Neural cell (in vitro differentiated cells): ENCODE data around the gene MARCHF4. TPM values are rescaled to one million over a fixed set of nuclear protein-coding genes. Genes with fewer than 3 reads are reported as not detected.

Source experiments
- H2AFZ ChIP-seq: fragments of 200-600, 300-800 bp; sonication (generic), shearing (Covaris generic); 2 replicates; pipeline ENCODE4 v1.6.0; 2014; ENCODE audit warnings: low read depth, mild to moderate bottlenecking, antibody characterized with exemption, low read length, moderate library complexity
- H3F3A ChIP-seq: fragments of 200-600 bp; shearing (Covaris generic); 2 replicates; pipeline ENCODE4 v1.6.1; 2016; ENCODE audit warnings: mild to moderate bottlenecking, moderate library complexity, mixed read lengths, antibody characterized with exemption, low read length; ENCODE audit not compliant: insufficient read depth, poor library complexity, severe bottlenecking
- H3K27ac ChIP-seq: fragments of 200-600, 300-800 bp; sonication (generic), shearing (Covaris generic); 2 replicates; pipeline ENCODE4 v1.5.1; 2014; ENCODE audit warnings: mild to moderate bottlenecking, low read length, moderate library complexity
- H3K27me3 ChIP-seq: fragments of 300-800, 200-600 bp; sonication (generic), shearing (Covaris generic); 2 replicates; pipeline ENCODE4 v1.6.0; 2014; ENCODE audit warnings: mild to moderate bottlenecking, low read depth, low read length, moderate library complexity; ENCODE audit not compliant: insufficient read depth
- H3K36me3 ChIP-seq: fragments of 300-800, 200-600 bp; sonication (generic), shearing (Covaris generic); 2 replicates; pipeline ENCODE4 v1.5.1; 2014; ENCODE audit warnings: mild to moderate bottlenecking, antibody characterized with exemption, low read length, moderate library complexity; ENCODE audit not compliant: insufficient read depth
- H3K4me2 ChIP-seq: fragments of 300-800, 200-600 bp; sonication (generic), shearing (Covaris generic); 2 replicates; pipeline ENCODE4 v1.6.0; 2014; ENCODE audit warnings: mild to moderate bottlenecking, low read length
- H3K4me3 ChIP-seq: fragments of 300-800, 200-600 bp; sonication (generic), shearing (Covaris generic); 2 replicates; pipeline ENCODE4 v1.5.1; 2014; ENCODE audit warnings: mild to moderate bottlenecking, low read length, moderate library complexity
- H3K79me2 ChIP-seq: fragments of 200-600 bp; shearing (Covaris generic); replicated peaks from 2 replicates; pipeline ENCODE4 v1.6.0; 2014; ENCODE audit warnings: mild to moderate bottlenecking, low read length, moderate library complexity; ENCODE audit not compliant: insufficient read depth
- H3K9ac ChIP-seq: fragments of 300-800, 200-600 bp; sonication (generic), shearing (Covaris generic); 2 replicates; pipeline ENCODE4 v1.6.1; 2016; ENCODE audit warnings: mild to moderate bottlenecking, low read length, mixed read lengths
- H3K9me2 ChIP-seq: fragments of 200-600 bp; shearing (Covaris generic); 2 replicates; pipeline ENCODE4 v1.6.1; 2016; ENCODE audit warnings: mild to moderate bottlenecking, low read length, mixed read lengths; ENCODE audit not compliant: insufficient read depth
- H3K9me3 ChIP-seq: fragments of 200-600, 300-800 bp; sonication (generic), shearing (Covaris generic); 2 replicates; pipeline ENCODE4 v1.6.1; 2016; ENCODE audit warnings: mild to moderate bottlenecking, mixed run types, low read length, moderate library complexity, mixed read lengths
- H4K20me1 ChIP-seq: fragments of 200-600 bp; shearing (Covaris generic); 2 replicates; pipeline ENCODE4 v1.6.1; 2016; ENCODE audit warnings: mild to moderate bottlenecking, mixed run types; ENCODE audit not compliant: insufficient read depth
- EP300 ChIP-seq: fragments of 450-650 bp; conservative IDR thresholded peaks from 2 replicates; pipeline ENCODE4 v1.6.1; 2014; ENCODE audit warnings: antibody characterized with exemption, mild to moderate bottlenecking, moderate library complexity; ENCODE audit not compliant: poor library complexity, severe bottlenecking
- EZH2 ChIP-seq: fragments of 200-600, 300-800 bp; shearing (Covaris generic), sonication (generic); IDR thresholded peaks from 2 replicates; pipeline ENCODE4 v1.6.1; 2014; ENCODE audit warnings: antibody characterized with exemption, low read length, borderline replicate concordance, mild to moderate bottlenecking; ENCODE audit not compliant: insufficient read depth, poor library complexity, severe bottlenecking
- MXI1 ChIP-seq: fragments of 450-650 bp; conservative IDR thresholded peaks from 2 replicates; pipeline ENCODE4 v1.6.1; 2014; ENCODE audit warnings: antibody characterized with exemption, mild to moderate bottlenecking; ENCODE audit not compliant: poor library complexity, severe bottlenecking
- POLR2AphosphoS5 ChIP-seq: IDR thresholded peaks from 2 replicates; pipeline ENCODE4 v1.6.1; 2012
- RAD21 ChIP-seq: fragments of 450-650 bp; conservative IDR thresholded peaks from 2 replicates; pipeline ENCODE4 v1.6.1; 2014; ENCODE audit warnings: antibody characterized with exemption, mild to moderate bottlenecking, moderate library complexity
- SMC3 ChIP-seq: fragments of 450-650 bp; conservative IDR thresholded peaks from 2 replicates; pipeline ENCODE4 v1.6.1; 2014; ENCODE audit warnings: antibody characterized with exemption, mild to moderate bottlenecking, moderate library complexity; ENCODE audit not compliant: poor library complexity
- TAF1 ChIP-seq: IDR thresholded peaks from 2 replicates; pipeline ENCODE4 v1.6.1; 2012; ENCODE audit warnings: low read depth
- polyA minus RNA-seq: library from RNA; depleted of rRNA, polyadenylated mRNA; stranded (reverse); fragments of >200 nt; gene quantifications from 2 replicates; pipeline ENCODE4 v1.2.3, GENCODE V29; 2014
- polyA plus RNA-seq: library from polyadenylated mRNA; depleted of rRNA; stranded (reverse); fragments of >200 nt; gene quantifications from 2 replicates; pipeline ENCODE4 v1.2.3, GENCODE V29; 2014
- TF ChIP-seq, protein P1 (sequence below): IDR thresholded peaks from 2 replicates; pipeline ENCODE4 v1.6.1; 2012; ENCODE audit warnings: borderline replicate concordance
- TF ChIP-seq, protein P2 (sequence below): fragments of 450-650 bp; IDR thresholded peaks from 2 replicates; pipeline ENCODE4 v1.5.1; 2014; ENCODE audit warnings: antibody characterized with exemption, mild to moderate bottlenecking, moderate library complexity; ENCODE audit not compliant: poor library complexity, severe bottlenecking

Gene MARCHF4, protein sequence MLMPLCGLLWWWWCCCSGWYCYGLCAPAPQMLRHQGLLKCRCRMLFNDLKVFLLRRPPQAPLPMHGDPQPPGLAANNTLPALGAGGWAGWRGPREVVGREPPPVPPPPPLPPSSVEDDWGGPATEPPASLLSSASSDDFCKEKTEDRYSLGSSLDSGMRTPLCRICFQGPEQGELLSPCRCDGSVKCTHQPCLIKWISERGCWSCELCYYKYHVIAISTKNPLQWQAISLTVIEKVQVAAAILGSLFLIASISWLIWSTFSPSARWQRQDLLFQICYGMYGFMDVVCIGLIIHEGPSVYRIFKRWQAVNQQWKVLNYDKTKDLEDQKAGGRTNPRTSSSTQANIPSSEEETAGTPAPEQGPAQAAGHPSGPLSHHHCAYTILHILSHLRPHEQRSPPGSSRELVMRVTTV
- polyA plus RNA-seq (10.1 and 13.0 TPM in 2 replicates), polyA minus RNA-seq (16.3 and 19.0 TPM in 2 replicates)

DNA sequence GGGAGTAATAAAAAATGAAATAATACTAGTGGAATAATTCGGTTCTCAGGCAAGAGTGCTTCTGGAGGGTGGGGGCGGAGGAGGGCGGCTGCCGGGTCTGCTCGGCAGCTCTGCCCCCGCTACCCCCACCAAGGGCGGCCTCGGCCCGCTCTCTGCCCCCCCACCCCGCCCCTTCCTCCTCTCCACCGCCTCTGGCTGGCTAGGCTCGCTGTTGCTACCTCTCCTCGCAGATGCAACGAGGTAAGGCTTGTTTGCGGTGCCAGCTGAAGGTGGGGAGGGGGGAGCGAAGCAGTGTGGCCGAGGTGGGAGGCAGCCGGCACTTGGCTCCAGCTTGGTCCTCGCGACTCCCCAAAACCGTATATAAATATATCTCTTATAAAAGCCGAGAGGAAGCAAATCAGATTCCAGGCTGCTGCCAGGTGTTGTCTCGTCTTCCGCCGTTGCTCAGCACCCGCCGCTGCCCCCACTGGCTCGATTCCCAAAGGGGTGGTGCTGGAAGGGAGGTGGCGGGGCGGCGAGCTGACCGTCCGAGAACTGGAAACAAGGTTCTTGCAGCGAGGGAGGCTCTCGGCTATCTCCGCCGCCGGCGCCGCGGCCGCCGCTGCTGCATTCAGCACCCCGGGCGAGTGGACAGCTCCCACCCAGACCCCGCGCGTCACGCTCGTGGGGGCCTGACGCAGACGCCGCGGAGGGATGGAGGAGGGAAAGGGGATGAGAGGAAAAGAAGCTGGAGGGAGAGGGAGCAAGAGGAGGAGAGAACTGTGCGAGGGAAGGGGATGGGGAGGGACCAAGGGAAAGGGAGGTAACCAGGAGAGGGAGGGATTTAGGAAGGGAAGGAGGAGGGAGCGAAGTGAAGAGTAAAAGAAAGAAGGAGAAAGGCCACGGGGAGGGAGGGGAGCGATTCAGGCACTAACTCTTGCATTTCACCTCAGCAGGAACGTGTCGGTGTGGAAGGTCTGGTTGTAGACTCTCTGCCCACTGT, at the start of gene MARCHF4:
Gene MARCHF4 (minus strand): TSS at position 763 of the 982 bp plus-strand sequence. CDS start 2,223 bp downstream, outside the sequence.
- peak within 1 kb of the TSS; percentile 72 for H3K27ac ChIP-seq
- peak within 1 kb of the TSS; percentile 84 for H3K4me2 ChIP-seq
- peaks cover 7% of the 10 kb centered on the region for H3K79me2 ChIP-seq
- TF ChIP-seq EP300 (no peak), POLR2AphosphoS5 (peak; percentile 72), MXI1 (peak; percentile 62), SMC3 (peak; percentile 47), RAD21 (no peak)
- TF ChIP-seq, protein P1, sequence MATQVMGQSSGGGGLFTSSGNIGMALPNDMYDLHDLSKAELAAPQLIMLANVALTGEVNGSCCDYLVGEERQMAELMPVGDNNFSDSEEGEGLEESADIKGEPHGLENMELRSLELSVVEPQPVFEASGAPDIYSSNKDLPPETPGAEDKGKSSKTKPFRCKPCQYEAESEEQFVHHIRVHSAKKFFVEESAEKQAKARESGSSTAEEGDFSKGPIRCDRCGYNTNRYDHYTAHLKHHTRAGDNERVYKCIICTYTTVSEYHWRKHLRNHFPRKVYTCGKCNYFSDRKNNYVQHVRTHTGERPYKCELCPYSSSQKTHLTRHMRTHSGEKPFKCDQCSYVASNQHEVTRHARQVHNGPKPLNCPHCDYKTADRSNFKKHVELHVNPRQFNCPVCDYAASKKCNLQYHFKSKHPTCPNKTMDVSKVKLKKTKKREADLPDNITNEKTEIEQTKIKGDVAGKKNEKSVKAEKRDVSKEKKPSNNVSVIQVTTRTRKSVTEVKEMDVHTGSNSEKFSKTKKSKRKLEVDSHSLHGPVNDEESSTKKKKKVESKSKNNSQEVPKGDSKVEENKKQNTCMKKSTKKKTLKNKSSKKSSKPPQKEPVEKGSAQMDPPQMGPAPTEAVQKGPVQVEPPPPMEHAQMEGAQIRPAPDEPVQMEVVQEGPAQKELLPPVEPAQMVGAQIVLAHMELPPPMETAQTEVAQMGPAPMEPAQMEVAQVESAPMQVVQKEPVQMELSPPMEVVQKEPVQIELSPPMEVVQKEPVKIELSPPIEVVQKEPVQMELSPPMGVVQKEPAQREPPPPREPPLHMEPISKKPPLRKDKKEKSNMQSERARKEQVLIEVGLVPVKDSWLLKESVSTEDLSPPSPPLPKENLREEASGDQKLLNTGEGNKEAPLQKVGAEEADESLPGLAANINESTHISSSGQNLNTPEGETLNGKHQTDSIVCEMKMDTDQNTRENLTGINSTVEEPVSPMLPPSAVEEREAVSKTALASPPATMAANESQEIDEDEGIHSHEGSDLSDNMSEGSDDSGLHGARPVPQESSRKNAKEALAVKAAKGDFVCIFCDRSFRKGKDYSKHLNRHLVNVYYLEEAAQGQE: peak; percentile 96
- TF ChIP-seq, protein P2, sequence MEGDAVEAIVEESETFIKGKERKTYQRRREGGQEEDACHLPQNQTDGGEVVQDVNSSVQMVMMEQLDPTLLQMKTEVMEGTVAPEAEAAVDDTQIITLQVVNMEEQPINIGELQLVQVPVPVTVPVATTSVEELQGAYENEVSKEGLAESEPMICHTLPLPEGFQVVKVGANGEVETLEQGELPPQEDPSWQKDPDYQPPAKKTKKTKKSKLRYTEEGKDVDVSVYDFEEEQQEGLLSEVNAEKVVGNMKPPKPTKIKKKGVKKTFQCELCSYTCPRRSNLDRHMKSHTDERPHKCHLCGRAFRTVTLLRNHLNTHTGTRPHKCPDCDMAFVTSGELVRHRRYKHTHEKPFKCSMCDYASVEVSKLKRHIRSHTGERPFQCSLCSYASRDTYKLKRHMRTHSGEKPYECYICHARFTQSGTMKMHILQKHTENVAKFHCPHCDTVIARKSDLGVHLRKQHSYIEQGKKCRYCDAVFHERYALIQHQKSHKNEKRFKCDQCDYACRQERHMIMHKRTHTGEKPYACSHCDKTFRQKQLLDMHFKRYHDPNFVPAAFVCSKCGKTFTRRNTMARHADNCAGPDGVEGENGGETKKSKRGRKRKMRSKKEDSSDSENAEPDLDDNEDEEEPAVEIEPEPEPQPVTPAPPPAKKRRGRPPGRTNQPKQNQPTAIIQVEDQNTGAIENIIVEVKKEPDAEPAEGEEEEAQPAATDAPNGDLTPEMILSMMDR: peak; percentile 17
- no peaks in the 10 kb centered on the region for H4K20me1 ChIP-seq
- no peaks in the 10 kb centered on the region for H3K9me3 ChIP-seq
- peaks cover 4% of the 10 kb centered on the region for H3F3A ChIP-seq
- H3K9ac ChIP-seq: peak within 1 kb of the TSS; percentile 85
- H3K27me3 ChIP-seq: no peaks in the 10 kb centered on the region
- no peaks in the 10 kb centered on the region for H3K9me2 ChIP-seq
- H2AFZ ChIP-seq: peak within 1 kb of the TSS; percentile 96
- no peaks in the 10 kb centered on the region for H3K36me3 ChIP-seq
- peak within 1 kb of the TSS; percentile 95 for H3K4me3 ChIP-seq

DNA sequence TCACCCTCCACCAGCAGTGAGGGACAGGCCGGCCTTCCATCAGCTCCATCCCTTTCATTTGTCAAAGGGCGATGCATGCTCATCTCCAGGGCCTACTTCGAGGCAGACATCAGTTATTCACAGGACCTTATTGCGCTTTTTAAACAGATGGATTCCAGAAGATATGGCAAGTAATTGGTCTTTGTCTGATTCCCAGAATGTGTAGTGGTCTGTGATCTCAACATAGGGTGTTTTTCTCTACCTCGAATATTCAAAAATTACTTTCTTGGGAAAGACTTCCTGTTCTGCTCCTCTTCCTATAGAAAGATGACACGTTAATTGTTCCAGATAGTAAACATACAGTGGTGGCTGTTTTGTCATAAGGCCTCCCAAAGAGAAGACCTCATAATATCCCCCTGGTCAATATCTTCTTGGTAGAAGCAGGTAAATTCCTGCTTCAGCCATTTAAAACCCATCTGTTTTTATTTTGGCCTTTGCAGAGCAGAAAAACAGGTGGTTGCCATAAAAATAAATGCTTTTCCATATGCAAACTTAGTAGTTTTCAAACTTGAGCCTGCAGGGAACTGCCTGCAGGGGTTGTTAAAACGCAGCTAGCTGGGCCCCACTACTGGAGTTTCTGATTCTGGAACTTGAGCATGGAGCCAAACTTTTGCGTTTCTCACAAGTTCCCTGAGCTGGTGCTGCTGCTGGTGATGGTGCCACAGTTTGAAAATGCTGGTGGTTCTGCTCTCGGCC, 48.3 kb upstream of the MARCHF4 start:
- no peaks in the 10 kb centered on the region for H3K79me2 ChIP-seq
- H4K20me1 ChIP-seq: no peaks in the 10 kb centered on the region
- H3F3A ChIP-seq: no peaks in the 10 kb centered on the region
- H3K9me3 ChIP-seq: no peaks in the 10 kb centered on the region
- no peak overlapping the region for H3K27ac ChIP-seq
- H3K4me2 ChIP-seq: no peak overlapping the region
- H3K9me2 ChIP-seq: no peaks in the 10 kb centered on the region
- peaks cover 16% of the 10 kb centered on the region for H3K36me3 ChIP-seq
- H3K27me3 ChIP-seq: no peaks in the 10 kb centered on the region
- no peak overlapping the region for H3K9ac ChIP-seq
- TF ChIP-seq, protein P2: no peak
- TF ChIP-seq, protein P1: no peak
- TF ChIP-seq RAD21: no peak
- no peak for TF ChIP-seq EP300
- TF ChIP-seq MXI1: no peak
- TF ChIP-seq POLR2AphosphoS5: no peak
- TF ChIP-seq TAF1: no peak
- TF ChIP-seq EZH2: no peak
- TF ChIP-seq SMC3: no peak
- no peak overlapping the region for H2AFZ ChIP-seq
- no peak overlapping the region for H3K4me3 ChIP-seq
